A549 (cell line): Measurements from ENCODE around the gene POLR1F.
"Not testable (repeated sequence)": the region's sequence is repeated elsewhere in the genome, so short reads cannot be mapped to it uniquely, and the experiment has no call there.

Experiments
- CEBPB ChIP-seq, 2 experiments: fragments of >200 bp in 1 of 2; sonication (Bioruptor Twin) in 1 of 2; formaldehyde crosslinking in 1 of 2; IDR thresholded peaks; 2 replicates each; pipeline ENCODE4 v1.6.1; 2012 to 2016
- FOSB ChIP-seq: fragments of 250-450 bp; sonication (Bioruptor Pico); IDR thresholded peaks from 2 replicates; pipeline ENCODE4 v1.5.0; 2020; ENCODE audit warnings: mild to moderate bottlenecking, moderate library complexity
- JUN ChIP-seq, 2 experiments: fragments of >200 bp; sonication (Bioruptor Twin); formaldehyde crosslinking; IDR thresholded peaks; 2 replicates in 1 of 2; 3 replicates in 1 of 2; pipeline ENCODE4 v1.6.1; 2016 to 2017
- MAFK ChIP-seq: fragments of 450-650 bp; IDR thresholded peaks from 2 replicates; pipeline ENCODE4 v1.6.1; 2014; ENCODE audit not compliant: partially characterized antibody
- MAX ChIP-seq: IDR thresholded peaks from 2 replicates; pipeline ENCODE4 v1.6.1; 2012
- POLR2A ChIP-seq: IDR thresholded peaks from 2 replicates; pipeline ENCODE4 v1.6.1; 2012; ENCODE audit warnings: mild to moderate bottlenecking, low read length
- RAD21 ChIP-seq, 2 experiments: fragments of >200 bp in 1 of 2; sonication (Bioruptor Twin) in 1 of 2; formaldehyde crosslinking in 1 of 2; IDR thresholded peaks in 1 of 2; conservative IDR thresholded peaks in 1 of 2; 2 replicates in 1 of 2; 3 replicates in 1 of 2; pipeline ENCODE4 v1.6.1; 2012 to 2018; ENCODE audit warnings: inconsistent platforms in 1 of 2
- RFX5 ChIP-seq: fragments of 450-650 bp; IDR thresholded peaks from 2 replicates; pipeline ENCODE4 v1.7.1; 2014; ENCODE audit warnings: antibody characterized with exemption, mild to moderate bottlenecking, moderate library complexity
- TF ChIP-seq, protein P1 (sequence below): fragments of 150-350 bp; IDR thresholded peaks from 2 replicates; pipeline ENCODE4 v1.6.1; 2014; ENCODE audit warnings: low read depth, mild to moderate bottlenecking, low read length
- TF ChIP-seq, protein P2 (sequence below): fragments of >200 bp; sonication (Bioruptor Twin); formaldehyde crosslinking; IDR thresholded peaks from 3 replicates; pipeline ENCODE4 v1.5.1; 2016

GRCh38 chr7:19689130-19689529, 19.7 kb downstream of the POLR1F start:
- TF ChIP-seq, protein P1, sequence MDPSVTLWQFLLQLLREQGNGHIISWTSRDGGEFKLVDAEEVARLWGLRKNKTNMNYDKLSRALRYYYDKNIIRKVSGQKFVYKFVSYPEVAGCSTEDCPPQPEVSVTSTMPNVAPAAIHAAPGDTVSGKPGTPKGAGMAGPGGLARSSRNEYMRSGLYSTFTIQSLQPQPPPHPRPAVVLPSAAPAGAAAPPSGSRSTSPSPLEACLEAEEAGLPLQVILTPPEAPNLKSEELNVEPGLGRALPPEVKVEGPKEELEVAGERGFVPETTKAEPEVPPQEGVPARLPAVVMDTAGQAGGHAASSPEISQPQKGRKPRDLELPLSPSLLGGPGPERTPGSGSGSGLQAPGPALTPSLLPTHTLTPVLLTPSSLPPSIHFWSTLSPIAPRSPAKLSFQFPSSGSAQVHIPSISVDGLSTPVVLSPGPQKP, result not testable (repeated sequence)
- not testable (repeated sequence) for TF ChIP-seq RFX5; POLR2A; MAX; JUN (IDR thresholded peaks at IDR 0.05); RAD21 (conservative IDR thresholded peaks at IDR 0.05 in 1 of 2, IDR thresholded peaks at IDR 0.05 in 1 of 2); CEBPB (IDR thresholded peaks at IDR 0.05); FOSB (CRISPR knock-in tag); MAFK
- TF ChIP-seq, protein P2, sequence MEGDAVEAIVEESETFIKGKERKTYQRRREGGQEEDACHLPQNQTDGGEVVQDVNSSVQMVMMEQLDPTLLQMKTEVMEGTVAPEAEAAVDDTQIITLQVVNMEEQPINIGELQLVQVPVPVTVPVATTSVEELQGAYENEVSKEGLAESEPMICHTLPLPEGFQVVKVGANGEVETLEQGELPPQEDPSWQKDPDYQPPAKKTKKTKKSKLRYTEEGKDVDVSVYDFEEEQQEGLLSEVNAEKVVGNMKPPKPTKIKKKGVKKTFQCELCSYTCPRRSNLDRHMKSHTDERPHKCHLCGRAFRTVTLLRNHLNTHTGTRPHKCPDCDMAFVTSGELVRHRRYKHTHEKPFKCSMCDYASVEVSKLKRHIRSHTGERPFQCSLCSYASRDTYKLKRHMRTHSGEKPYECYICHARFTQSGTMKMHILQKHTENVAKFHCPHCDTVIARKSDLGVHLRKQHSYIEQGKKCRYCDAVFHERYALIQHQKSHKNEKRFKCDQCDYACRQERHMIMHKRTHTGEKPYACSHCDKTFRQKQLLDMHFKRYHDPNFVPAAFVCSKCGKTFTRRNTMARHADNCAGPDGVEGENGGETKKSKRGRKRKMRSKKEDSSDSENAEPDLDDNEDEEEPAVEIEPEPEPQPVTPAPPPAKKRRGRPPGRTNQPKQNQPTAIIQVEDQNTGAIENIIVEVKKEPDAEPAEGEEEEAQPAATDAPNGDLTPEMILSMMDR, result not testable (repeated sequence)
